GM19099 (cell line): ENCODE measurements around the gene CD83.

Experiments used
- POLR2A ChIP-seq: IDR thresholded peaks from 3 replicates; pipeline ENCODE4 v1.6.1; 2011; ENCODE audit warnings: low read depth; ENCODE audit not compliant: insufficient read length; ENCODE audit errors: extremely low read depth

Gene CD83

DNA sequence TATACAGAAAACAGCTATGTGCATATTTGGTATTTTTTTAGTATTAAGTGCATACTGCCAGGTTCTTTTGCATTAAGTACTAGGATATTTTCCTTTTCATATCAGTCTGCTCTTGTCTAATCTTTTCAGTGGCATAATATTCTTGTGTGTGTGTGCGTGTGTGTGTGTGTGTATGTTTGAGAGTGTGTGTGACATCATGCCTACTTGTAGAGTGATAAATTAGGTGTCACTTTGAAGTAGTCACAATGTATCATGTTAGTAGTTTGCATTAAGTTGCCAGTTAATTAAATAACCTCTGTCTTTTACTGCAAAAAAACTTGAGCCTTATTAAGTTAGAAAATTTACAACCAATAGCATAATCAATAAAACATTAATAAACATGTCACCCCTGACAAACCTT lies 65.3 kb downstream of the CD83 start:
- TF ChIP-seq POLR2A, result no peak
